ENCODE results near the gene CASP5.

DNA sequence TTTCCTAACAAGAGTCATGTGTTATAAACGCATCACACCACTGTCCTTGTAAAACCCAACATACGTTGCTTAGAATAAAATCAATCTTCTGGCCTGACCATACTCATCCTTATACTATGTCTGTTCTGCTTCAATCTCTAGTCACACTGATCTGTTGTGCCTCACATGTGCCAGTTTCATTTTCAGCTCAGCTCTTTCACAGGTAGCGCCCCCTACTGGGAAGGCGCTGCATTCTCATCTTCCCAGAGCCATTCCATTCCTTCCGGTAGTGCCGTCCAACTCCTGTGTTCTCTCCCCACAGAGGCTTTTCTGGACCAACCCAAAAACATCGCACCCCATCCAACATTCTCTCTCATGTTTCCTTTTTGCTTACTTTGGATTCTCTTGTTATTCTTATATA lies 22.2 kb downstream of the CASP5 start:
- TF ChIP-seq, protein P1, sequence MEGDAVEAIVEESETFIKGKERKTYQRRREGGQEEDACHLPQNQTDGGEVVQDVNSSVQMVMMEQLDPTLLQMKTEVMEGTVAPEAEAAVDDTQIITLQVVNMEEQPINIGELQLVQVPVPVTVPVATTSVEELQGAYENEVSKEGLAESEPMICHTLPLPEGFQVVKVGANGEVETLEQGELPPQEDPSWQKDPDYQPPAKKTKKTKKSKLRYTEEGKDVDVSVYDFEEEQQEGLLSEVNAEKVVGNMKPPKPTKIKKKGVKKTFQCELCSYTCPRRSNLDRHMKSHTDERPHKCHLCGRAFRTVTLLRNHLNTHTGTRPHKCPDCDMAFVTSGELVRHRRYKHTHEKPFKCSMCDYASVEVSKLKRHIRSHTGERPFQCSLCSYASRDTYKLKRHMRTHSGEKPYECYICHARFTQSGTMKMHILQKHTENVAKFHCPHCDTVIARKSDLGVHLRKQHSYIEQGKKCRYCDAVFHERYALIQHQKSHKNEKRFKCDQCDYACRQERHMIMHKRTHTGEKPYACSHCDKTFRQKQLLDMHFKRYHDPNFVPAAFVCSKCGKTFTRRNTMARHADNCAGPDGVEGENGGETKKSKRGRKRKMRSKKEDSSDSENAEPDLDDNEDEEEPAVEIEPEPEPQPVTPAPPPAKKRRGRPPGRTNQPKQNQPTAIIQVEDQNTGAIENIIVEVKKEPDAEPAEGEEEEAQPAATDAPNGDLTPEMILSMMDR (IDR thresholded peaks at IDR 0.05; ENCODE audit: low read depth, low read length) = peak; percentile 66
- no peak for TF ChIP-seq EZH2phosphoT487 (IDR thresholded peaks at IDR 0.05; ENCODE audit: low read depth)
